T-cell (primary cell): Measurements from ENCODE around the gene PNLIPRP1. TPM values are rescaled to one million over a fixed set of nuclear protein-coding genes. Genes with fewer than 3 reads are reported as not detected.

Source experiments
- ATAC-seq, 4 experiments: fragments of 200-7000 bp in 3 of 4; fragments of 150-1000 bp in 1 of 4; cut with Tn5 transposase; replicated peaks in 1 of 4; 1 replicate in 3 of 4; 2 replicates in 1 of 4; pipeline ENCODE4 v1.10.0; 2021; ENCODE audit warnings: moderate library complexity in 3 of 4, mild to moderate bottlenecking in 2 of 4, moderate number of reproducible peaks in 1 of 4
- CTCF ChIA-PET, 2 donors: fragments of 300-600 bp; sonication (Branson Sonifier 250); formaldehyde crosslinking; loops; one replicate each; lab custom pipeline; 2022; ENCODE audit warnings: antibody characterized with exemption in 2 of 2; lab: Charles Lee
- POLR2A ChIA-PET, 2 donors: fragments of 300-600 bp; sonication (Branson Sonifier 250); formaldehyde crosslinking; loops; one replicate each; lab custom pipeline; 2022; ENCODE audit warnings: antibody characterized with exemption in 2 of 2; lab: Charles Lee
- DNase-seq, 35 experiments: peaks; one replicate each; pipeline versions ENCODE4 v3.0.0 to v3.0.0-alpha.2; 2013 to 2023
- H3K27ac ChIP-seq: one replicate; pipeline ENCODE4 v1.5.1; 2013; ENCODE audit warnings: low read length
- H3K27me3 ChIP-seq, 2 experiments: replicated peaks in 1 of 2; 1 replicate in 1 of 2; 2 replicates in 1 of 2; pipeline versions ENCODE4 v1.6.1 to v1.7.0; 2013; ENCODE audit warnings: low read length in 1 of 2, mixed read lengths in 1 of 2; ENCODE audit not compliant: control insufficient read depth in 2 of 2, insufficient read depth in 2 of 2; ENCODE audit errors: extremely low read depth in 1 of 2
- H3K36me3 ChIP-seq, 2 donors: 1 replicate in 1 of 2; 2 replicates in 1 of 2; pipeline versions ENCODE4 v1.6.1 to v1.7.0; 2013; ENCODE audit warnings: low read length in 1 of 2; ENCODE audit not compliant: control insufficient read depth in 2 of 2, insufficient read depth in 1 of 2; ENCODE audit errors: extremely low read depth in 1 of 2
- H3K4me1 ChIP-seq, 2 experiments: 1 replicate in 1 of 2; 2 replicates in 1 of 2; pipeline versions ENCODE4 v1.6.1 to v1.7.0; 2013; ENCODE audit warnings: low read length in 2 of 2, mixed read lengths in 1 of 2; ENCODE audit not compliant: insufficient read depth in 2 of 2, control insufficient read depth in 1 of 2; ENCODE audit errors: extremely low read depth in 1 of 2
- H3K4me3 ChIP-seq, 2 donors: 1 replicate in 1 of 2; 2 replicates in 1 of 2; pipeline versions ENCODE4 v1.5.1 to v1.7.0; 2013; ENCODE audit warnings: mild to moderate bottlenecking in 2 of 2, low read length in 1 of 2, moderate library complexity in 1 of 2; ENCODE audit not compliant: control insufficient read depth in 1 of 2; ENCODE audit errors: extremely low read depth in 1 of 2
- H3K9me3 ChIP-seq: 2 replicates; pipeline ENCODE4 v1.7.0; 2013
- H3K27ac Mint-ChIP-seq, 2 donors: one replicate each; pipeline ENCODE4 v1.8.0; 2020 to 2021; ENCODE audit warnings: mild to moderate bottlenecking in 2 of 2, mixed read lengths in 2 of 2
- H3K27me3 Mint-ChIP-seq, 2 donors: one replicate each; pipeline ENCODE4 v1.8.0; 2021 to 2022; ENCODE audit warnings: mixed read lengths in 2 of 2
- H3K36me3 Mint-ChIP-seq: one replicate; pipeline ENCODE4 v1.8.0; 2021; ENCODE audit warnings: mixed read lengths
- H3K4me1 Mint-ChIP-seq, 3 donors: one replicate each; pipeline ENCODE4 v1.8.0; 2020 to 2022; ENCODE audit warnings: mixed read lengths in 3 of 3, mild to moderate bottlenecking in 1 of 3
- H3K4me3 Mint-ChIP-seq, 3 donors: one replicate each; pipeline ENCODE4 v1.8.0; 2020 to 2022; ENCODE audit warnings: mild to moderate bottlenecking in 3 of 3, mixed read lengths in 3 of 3, moderate library complexity in 3 of 3
- H3K9me3 Mint-ChIP-seq, 3 donors: one replicate each; pipeline ENCODE4 v1.8.0; 2020 to 2022; ENCODE audit warnings: mixed read lengths in 3 of 3
- WGBS: methylation state at CpG from one replicate; pipeline ENCODE4 v1.1.5; 2013; ENCODE audit warnings: missing lambda C conversion rate; ENCODE audit not compliant: insufficient coverage; 5-methylcytosine and 5-hydroxymethylcytosine counted together
- total RNA-seq, 35 experiments: library from RNA in 6 of 35; stranded (reverse) in 6 of 35; fragments of 120-200 nt in 1 of 35; gene quantifications; one replicate each; pipeline versions ENCODE4 v1.2.1 to v1.2.4 and lab custom pipeline; 2013 to 2026

The PNLIPRP1 gene
- total RNA-seq, 5 donors from 2014 or later (not counting 1 experiment from before 2014, with no cell fraction given): 1.4 to 2.1 (median 2.0) TPM; not detected in 2

DNA sequence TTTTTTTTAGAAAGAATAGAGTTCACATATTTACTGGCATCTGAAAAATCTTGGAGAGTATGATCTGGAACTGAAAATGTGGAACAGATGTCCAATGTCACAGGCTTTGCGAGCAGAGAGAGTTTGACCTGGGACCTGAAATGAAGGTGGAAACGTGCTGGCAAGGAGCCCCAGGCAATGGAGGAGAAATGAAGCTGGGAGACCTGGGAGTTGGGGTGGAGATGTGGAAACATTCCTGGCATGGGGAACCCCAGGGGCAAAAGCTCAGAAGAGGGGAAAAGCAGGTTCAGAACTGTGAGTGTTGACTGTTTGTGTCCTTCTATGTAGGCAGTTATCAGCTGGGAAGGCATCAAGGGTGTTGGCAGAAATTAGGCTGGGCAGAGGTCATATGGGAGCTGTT, 22.7 kb downstream of the PNLIPRP1 start:
- ChIA-PET CTCF (interaction anchor here in 1 of 2 donors (0.6 kb wide), 1 partner anchor 9 kb away, joined by 3 read pairs; no protein-coding TSS in a partner anchor), POLR2A (no interaction called here)
- peaks cover 23 to 34% of the 10 kb centered on the region in 2 donors for H3K27me3 Mint-ChIP-seq
- Histone ChIP-seq H3K4me1 (peaks cover 0 to 4% of the 10 kb centered on the region in 2 experiments), H3K9me3 (no peaks in the 10 kb centered on the region), H3K27ac (no peak overlapping the region), H3K4me3 (no peak overlapping the region), H3K27me3 (peaks cover 0 to 32% of the 10 kb centered on the region in 2 experiments), H3K36me3 (no peaks in the 10 kb centered on the region)
- H3K4me1 Mint-ChIP-seq: no peaks in the 10 kb centered on the region
- peaks cover 0 to 4% (median 0%) of the 10 kb centered on the region in 3 donors for H3K9me3 Mint-ChIP-seq
- H3K27ac Mint-ChIP-seq: no peak overlapping the region
- DNase-seq: no peak
- H3K36me3 Mint-ChIP-seq: no peaks in the 10 kb centered on the region
- no peak overlapping the region for H3K4me3 Mint-ChIP-seq
- no peak for ATAC-seq
- 74% methylated on average over 2 of the region's 2 CpGs for WGBS

- no peak overlapping the region for H3K27ac ChIP-seq
- H3K9me3 Mint-ChIP-seq: peaks cover 0 to 4% (median 4%) of the 10 kb centered on the region in 3 donors
- POLR2A ChIA-PET: no interaction called here
- no peaks in the 10 kb centered on the region for H3K36me3 Mint-ChIP-seq
- DNase-seq (no peak), ATAC-seq (no peak)
- WGBS: 48% methylated on average over 2 of the region's 2 CpGs
- no peaks in the 10 kb centered on the region for H3K4me1 ChIP-seq
- CTCF ChIA-PET: no interaction called here
- H3K9me3 ChIP-seq: no peaks in the 10 kb centered on the region
- no peaks in the 10 kb centered on the region for H3K36me3 ChIP-seq
- H3K27me3 Mint-ChIP-seq: peaks cover 15 to 27% of the 10 kb centered on the region in 2 donors
- no peaks in the 10 kb centered on the region for H3K4me1 Mint-ChIP-seq
- H3K4me3 Mint-ChIP-seq: no peak overlapping the region
- H3K27me3 ChIP-seq: peaks cover 0 to 19% of the 10 kb centered on the region in 2 experiments
- H3K4me3 ChIP-seq: no peak overlapping the region
- no peak overlapping the region for H3K27ac Mint-ChIP-seq
Measured at GRCh38 chr10:116614796-116615195, 24.0 kb downstream of the PNLIPRP1 start.

DNA sequence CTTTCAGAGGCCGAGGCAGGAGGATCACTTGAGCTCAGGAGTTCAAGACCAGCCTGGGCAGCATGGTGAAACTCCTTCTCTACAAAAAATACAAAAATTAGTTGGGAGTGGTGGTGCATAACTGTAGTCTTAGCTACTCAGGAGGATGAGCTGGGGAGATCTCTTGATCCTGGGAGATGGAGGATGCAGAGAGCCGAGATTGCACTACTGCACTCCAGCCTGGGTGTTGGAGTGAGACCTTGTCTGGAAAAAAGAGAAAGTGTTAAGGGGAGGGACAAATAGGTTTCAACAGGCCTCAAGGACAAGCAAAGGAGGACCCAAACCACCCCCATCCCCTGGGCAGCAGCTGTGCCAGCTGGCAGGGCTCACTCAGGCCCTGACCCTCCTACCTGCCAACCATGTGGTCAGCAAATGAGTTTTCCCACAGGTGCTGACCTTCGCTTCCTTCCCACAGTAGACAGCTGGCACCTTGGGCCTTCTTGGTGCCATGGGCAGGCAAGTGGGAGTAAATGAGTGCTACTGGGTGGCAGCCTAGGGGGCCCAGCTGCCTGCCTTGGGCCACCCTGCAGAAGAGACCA, 24.5 kb downstream of the PNLIPRP1 start:
- CTCF ChIA-PET: no interaction called here

GRCh38 chr10:116620423-116621400, 30.0 kb downstream of the PNLIPRP1 start, which contains the start of gene PNLIPRP2:
TSS of gene PNLIPRP2 (plus strand) at chr10:116620953.
- 75% methylated on average over 12 of the region's 20 CpGs for WGBS
- Histone ChIP-seq H3K27me3 (peaks cover 0 to 6% of the 10 kb centered on the region in 2 experiments), H3K36me3 (no peaks in the 10 kb centered on the region), H3K9me3 (no peaks in the 10 kb centered on the region), H3K4me3 (no peak within 1 kb of the TSS), H3K27ac (no peak within 1 kb of the TSS), H3K4me1 (no peaks in the 10 kb centered on the region)
- Mint-ChIP-seq H3K4me3 (no peak within 1 kb of the TSS), H3K4me1 (no peaks in the 10 kb centered on the region), H3K27ac (no peak within 1 kb of the TSS), H3K9me3 (peaks cover 0 to 4% (median 0%) of the 10 kb centered on the region in 3 donors), H3K36me3 (no peaks in the 10 kb centered on the region), H3K27me3 (peaks cover 13 to 30% of the 10 kb centered on the region in 2 donors)
- ATAC-seq (no peak), DNase-seq (no peak)
- CTCF ChIA-PET: no interaction called here
- POLR2A ChIA-PET: no interaction called here

More for the DNA sequence above, 24.5 kb downstream of the PNLIPRP1 start:
- peaks cover 11 to 24% of the 10 kb centered on the region in 2 donors for H3K27me3 Mint-ChIP-seq
- Histone ChIP-seq H3K4me1 (no peaks in the 10 kb centered on the region), H3K36me3 (no peaks in the 10 kb centered on the region), H3K4me3 (no peak overlapping the region), H3K27ac (no peak overlapping the region), H3K27me3 (peaks cover 0 to 16% of the 10 kb centered on the region in 2 experiments), H3K9me3 (no peaks in the 10 kb centered on the region)
- POLR2A ChIA-PET: no interaction called here
- H3K9me3 Mint-ChIP-seq: peaks cover 0 to 4% (median 4%) of the 10 kb centered on the region in 3 donors
- no peak overlapping the region for H3K27ac Mint-ChIP-seq
- DNase-seq (no peak), ATAC-seq (no peak)
- no peaks in the 10 kb centered on the region for H3K36me3 Mint-ChIP-seq
- H3K4me3 Mint-ChIP-seq: no peak overlapping the region
- no peaks in the 10 kb centered on the region for H3K4me1 Mint-ChIP-seq
- WGBS: 100% methylated on average over 1 of the region's 3 CpGs

- ChIA-PET POLR2A (no interaction called here), CTCF (no interaction called here)
- no peaks in the 10 kb centered on the region for H3K36me3 ChIP-seq
- H3K9me3 Mint-ChIP-seq: peaks cover 0 to 4% (median 0%) of the 10 kb centered on the region in 3 donors
- no peak for DNase-seq
- no peak overlapping the region for H3K4me3 ChIP-seq
- H3K27ac ChIP-seq: no peak overlapping the region
- no peaks in the 10 kb centered on the region for H3K4me1 ChIP-seq
- no peaks in the 10 kb centered on the region for H3K9me3 ChIP-seq
- H3K27me3 ChIP-seq: peaks cover 0 to 9% of the 10 kb centered on the region in 2 experiments
- no peak for ATAC-seq
- no peak overlapping the region for H3K4me3 Mint-ChIP-seq
- 76% methylated on average over 3 of the region's 8 CpGs for WGBS
- no peaks in the 10 kb centered on the region for H3K4me1 Mint-ChIP-seq
- H3K27ac Mint-ChIP-seq: no peak overlapping the region
- H3K36me3 Mint-ChIP-seq: no peaks in the 10 kb centered on the region
- H3K27me3 Mint-ChIP-seq: peaks cover 20 to 33% of the 10 kb centered on the region in 2 donors
Measured at GRCh38 chr10:116621476-116621875, 30.7 kb downstream of the PNLIPRP1 start.

- no peak overlapping the region for H3K4me3 ChIP-seq
- ChIA-PET CTCF (interaction anchor here in 1 of 2 donors (0.6 kb wide), 1 partner anchor 9 kb away, joined by 3 read pairs; no protein-coding TSS in a partner anchor), POLR2A (no interaction called here)
- Mint-ChIP-seq H3K4me3 (no peak overlapping the region), H3K9me3 (peaks cover 0 to 4% (median 0%) of the 10 kb centered on the region in 3 donors), H3K27ac (no peak overlapping the region), H3K36me3 (no peaks in the 10 kb centered on the region), H3K27me3 (peaks cover 27 to 37% of the 10 kb centered on the region in 2 donors), H3K4me1 (no peaks in the 10 kb centered on the region)
- no peaks in the 10 kb centered on the region for H3K36me3 ChIP-seq
- DNase-seq (no peak), ATAC-seq (no peak)
- H3K4me1 ChIP-seq: no peaks in the 10 kb centered on the region
- H3K9me3 ChIP-seq: no peaks in the 10 kb centered on the region
- WGBS: 75% methylated on average over 11 of the region's 11 CpGs
- peaks cover 0 to 15% of the 10 kb centered on the region in 2 experiments for H3K27me3 ChIP-seq
- no peak overlapping the region for H3K27ac ChIP-seq
Measured at GRCh38 chr10:116621934-116622655, 31.3 kb downstream of the PNLIPRP1 start.
